ENCODE measurements around the gene ANKAR.
A peak's percentile ranks its signal among the peaks of the same experiment; 100 is the strongest.

Gene ANKAR

GRCh38 chr2:189674374-189675112, at the start of gene ANKAR:
ANKAR (plus strand) TSS chr2:189674670; CDS start chr2:189676491, 1,821 bp downstream.
- H3K27me3 Mint-ChIP-seq (ENCODE audit: low read depth), result no peaks in the 10 kb centered on the region
- H3K9me3 Mint-ChIP-seq, result peaks cover 17% of the 10 kb centered on the region
- H3K27ac Mint-ChIP-seq, result peak within 1 kb of the TSS; percentile 97 to 99 (median 99)
- peak; percentile 89 to 94 (median 91) for TF ChIP-seq CTCF (IDR thresholded peaks at IDR 0.05; ENCODE audit: unreplicated experiment in 3 of 3)
- peak within 1 kb of the TSS; percentile 91 to 98 (median 97) for H3K4me3 Mint-ChIP-seq
- peaks cover 50% of the 10 kb centered on the region for H3K36me3 Mint-ChIP-seq (ENCODE audit: low read depth)
- peaks cover 16% of the 10 kb centered on the region for H3K4me1 Mint-ChIP-seq

GRCh38 chr2:189625636-189626035, 48.8 kb upstream of the ANKAR start:
- Mint-ChIP-seq H3K4me3 (no peak overlapping the region), H3K27me3 (ENCODE audit: low read depth) (no peaks in the 10 kb centered on the region), H3K36me3 (ENCODE audit: low read depth) (no peaks in the 10 kb centered on the region), H3K27ac (no peak overlapping the region), H3K9me3 (no peaks in the 10 kb centered on the region), H3K4me1 (peaks cover 28% of the 10 kb centered on the region)
- TF ChIP-seq CTCF (IDR thresholded peaks at IDR 0.05; ENCODE audit: unreplicated experiment in 3 of 3), result no peak

- H3K36me3 Mint-ChIP-seq (ENCODE audit: low read depth), result no peaks in the 10 kb centered on the region
- no peak overlapping the region for H3K4me3 Mint-ChIP-seq
- no peaks in the 10 kb centered on the region for H3K9me3 Mint-ChIP-seq
- no peak for TF ChIP-seq CTCF (IDR thresholded peaks at IDR 0.05; ENCODE audit: unreplicated experiment in 3 of 3)
- H3K27me3 Mint-ChIP-seq (ENCODE audit: low read depth), result no peaks in the 10 kb centered on the region
- H3K4me1 Mint-ChIP-seq, result peaks cover 25% of the 10 kb centered on the region
- H3K27ac Mint-ChIP-seq, result peak overlapping the region in 2 of 3 experiments; percentile 37 to 92
These were observed 46.7 kb upstream of the ANKAR start for GRCh38 chr2:189627789-189628188.

- no peaks in the 10 kb centered on the region for H3K9me3 Mint-ChIP-seq
These were observed 45.5 kb upstream of the ANKAR start for GRCh38 chr2:189628817-189629530.

More at GRCh38 chr2:189628817-189629530, 45.5 kb upstream of the ANKAR start:
- Mint-ChIP-seq H3K27me3 (ENCODE audit: low read depth) (no peaks in the 10 kb centered on the region), H3K36me3 (ENCODE audit: low read depth) (no peaks in the 10 kb centered on the region), H3K4me3 (no peak overlapping the region), H3K27ac (peak overlapping the region; percentile 92 to 97 (median 96)), H3K4me1 (peaks cover 25% of the 10 kb centered on the region)
- no peak for TF ChIP-seq CTCF (IDR thresholded peaks at IDR 0.05; ENCODE audit: unreplicated experiment in 3 of 3)
